ENCODE data around the gene YPEL4.
"Not testable (repeated sequence)": the region's sequence is repeated elsewhere in the genome, so short reads cannot be mapped to it uniquely, and the experiment has no call there.

Gene YPEL4

GRCh38 chr11:57667117-57667735 is 17.5 kb upstream of the YPEL4 start:
- peak; percentile 90 for DNase-seq (ENCODE audit: insufficient read length)
- no peak for FAIRE-seq
- TF ChIP-seq POLR2AphosphoS5 (IDR thresholded peaks at IDR 0.05; ENCODE audit: low read depth, low read length) = no peak
- peak; percentile 64; the same call in 1 of the 2 replicates for TF ChIP-seq TAF1 (IDR thresholded peaks at IDR 0.05; ENCODE audit: borderline replicate concordance, low read depth, low read length)
- peak; percentile 42; the same call in 1 of the 2 replicates for TF ChIP-seq POLR2A (IDR thresholded peaks at IDR 0.05; ENCODE audit: low read depth, low read length)

DNA sequence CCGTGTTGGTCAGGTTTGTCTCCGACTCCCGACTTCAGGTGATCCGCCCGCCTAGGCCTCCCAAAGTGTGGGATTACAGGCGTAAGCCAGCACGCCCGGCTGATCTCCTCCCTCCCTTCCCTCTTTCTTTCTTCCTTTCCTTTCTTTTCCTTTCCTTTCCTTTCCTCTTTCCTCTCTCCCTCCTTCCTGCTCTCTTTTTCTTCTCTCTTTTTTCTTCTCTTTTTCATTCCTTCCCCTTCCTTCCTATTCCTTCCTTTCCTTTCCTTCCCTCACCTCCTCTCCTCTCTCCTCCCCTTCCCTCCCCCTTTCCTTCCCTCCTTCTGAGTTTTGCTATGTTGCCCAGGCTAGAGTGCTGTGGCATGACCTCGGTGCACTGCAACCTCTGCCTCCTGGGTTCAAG is 14.3 kb upstream of the YPEL4 start:
- TF ChIP-seq TAF1 (IDR thresholded peaks at IDR 0.05; ENCODE audit: borderline replicate concordance, low read depth, low read length) (no peak), POLR2A (IDR thresholded peaks at IDR 0.05; ENCODE audit: low read depth, low read length) (no peak), POLR2AphosphoS5 (IDR thresholded peaks at IDR 0.05; ENCODE audit: low read depth, low read length) (no peak)
- no peak for DNase-seq (ENCODE audit: insufficient read length)
- no peak for FAIRE-seq

GRCh38 chr11:57662893-57663292 is 13.2 kb upstream of the YPEL4 start:
- DNase-seq (ENCODE audit: insufficient read length) (no peak), FAIRE-seq (no peak)
- TF ChIP-seq POLR2AphosphoS5 (IDR thresholded peaks at IDR 0.05; ENCODE audit: low read depth, low read length) = no peak
- TF ChIP-seq POLR2A (IDR thresholded peaks at IDR 0.05; ENCODE audit: low read depth, low read length) = no peak
- no peak for TF ChIP-seq TAF1 (IDR thresholded peaks at IDR 0.05; ENCODE audit: borderline replicate concordance, low read depth, low read length)

- DNase-seq (ENCODE audit: insufficient read length) (no peak), FAIRE-seq (no peak)
- TF ChIP-seq POLR2A (IDR thresholded peaks at IDR 0.05; ENCODE audit: low read depth, low read length) (no peak), POLR2AphosphoS5 (IDR thresholded peaks at IDR 0.05; ENCODE audit: low read depth, low read length) (no peak), TAF1 (IDR thresholded peaks at IDR 0.05; ENCODE audit: borderline replicate concordance, low read depth, low read length) (no peak)
Observed at GRCh38 chr11:57659669-57660068, 10.0 kb upstream of the YPEL4 start.

- peak; percentile 38 for FAIRE-seq
Observed at GRCh38 chr11:57658023-57658361, 8.3 kb upstream of the YPEL4 start.

GRCh38 chr11:57657194-57658022 is 7.7 kb upstream of the YPEL4 start, which contains the start of gene CLP1:
TSS of gene CLP1 (plus strand) at chr11:57657762. CDS start at chr11:57659477, 1,715 bp downstream.
- FAIRE-seq = peak; percentile 100
- peak; percentile 90 for DNase-seq (ENCODE audit: insufficient read length)
- TF ChIP-seq POLR2AphosphoS5 (IDR thresholded peaks at IDR 0.05; ENCODE audit: low read depth, low read length) (peak; percentile 34; the same call in 1 of the 2 replicates), TAF1 (IDR thresholded peaks at IDR 0.05; ENCODE audit: borderline replicate concordance, low read depth, low read length) (no peak), POLR2A (IDR thresholded peaks at IDR 0.05; ENCODE audit: low read depth, low read length) (peak; percentile 71)

More at GRCh38 chr11:57658023-57658361, 8.3 kb upstream of the YPEL4 start:
- TF ChIP-seq POLR2A (IDR thresholded peaks at IDR 0.05; ENCODE audit: low read depth, low read length) (no peak), POLR2AphosphoS5 (IDR thresholded peaks at IDR 0.05; ENCODE audit: low read depth, low read length) (no peak), TAF1 (IDR thresholded peaks at IDR 0.05; ENCODE audit: borderline replicate concordance, low read depth, low read length) (no peak)
- DNase-seq (ENCODE audit: insufficient read length) = no peak

- DNase-seq (ENCODE audit: insufficient read length) (no peak), FAIRE-seq (no peak)
- no peak for TF ChIP-seq TAF1 (IDR thresholded peaks at IDR 0.05; ENCODE audit: borderline replicate concordance, low read depth, low read length)
- TF ChIP-seq POLR2AphosphoS5 (IDR thresholded peaks at IDR 0.05; ENCODE audit: low read depth, low read length) = no peak
- TF ChIP-seq POLR2A (IDR thresholded peaks at IDR 0.05; ENCODE audit: low read depth, low read length) = no peak
Observed at GRCh38 chr11:57656885-57657193, 7.1 kb upstream of the YPEL4 start.

- TF ChIP-seq POLR2AphosphoS5 (IDR thresholded peaks at IDR 0.05; ENCODE audit: low read depth, low read length) (no peak), TAF1 (IDR thresholded peaks at IDR 0.05; ENCODE audit: borderline replicate concordance, low read depth, low read length) (no peak), POLR2A (IDR thresholded peaks at IDR 0.05; ENCODE audit: low read depth, low read length) (no peak)
- DNase-seq (ENCODE audit: insufficient read length) (no peak), FAIRE-seq (no peak)
Observed at GRCh38 chr11:57653163-57653562, 3.5 kb upstream of the YPEL4 start.

- DNase-seq (ENCODE audit: insufficient read length) = no peak
- no peak for TF ChIP-seq TAF1 (IDR thresholded peaks at IDR 0.05; ENCODE audit: borderline replicate concordance, low read depth, low read length)
- TF ChIP-seq POLR2AphosphoS5 (IDR thresholded peaks at IDR 0.05; ENCODE audit: low read depth, low read length) = no peak
- TF ChIP-seq POLR2A (IDR thresholded peaks at IDR 0.05; ENCODE audit: low read depth, low read length) = no peak
- no peak for FAIRE-seq
Observed at GRCh38 chr11:57652662-57653061, 3.0 kb upstream of the YPEL4 start.

- DNase-seq (ENCODE audit: insufficient read length); FAIRE-seq: not testable (repeated sequence)
Observed at GRCh38 chr11:57652230-57652629, 2.5 kb upstream of the YPEL4 start.

- FAIRE-seq = no peak
- TF ChIP-seq POLR2AphosphoS5 (IDR thresholded peaks at IDR 0.05; ENCODE audit: low read depth, low read length) (no peak), TAF1 (IDR thresholded peaks at IDR 0.05; ENCODE audit: borderline replicate concordance, low read depth, low read length) (no peak), POLR2A (IDR thresholded peaks at IDR 0.05; ENCODE audit: low read depth, low read length) (no peak)
- DNase-seq (ENCODE audit: insufficient read length) = no peak
Observed at GRCh38 chr11:57651408-57651807, 1.7 kb upstream of the YPEL4 start.

DNA sequence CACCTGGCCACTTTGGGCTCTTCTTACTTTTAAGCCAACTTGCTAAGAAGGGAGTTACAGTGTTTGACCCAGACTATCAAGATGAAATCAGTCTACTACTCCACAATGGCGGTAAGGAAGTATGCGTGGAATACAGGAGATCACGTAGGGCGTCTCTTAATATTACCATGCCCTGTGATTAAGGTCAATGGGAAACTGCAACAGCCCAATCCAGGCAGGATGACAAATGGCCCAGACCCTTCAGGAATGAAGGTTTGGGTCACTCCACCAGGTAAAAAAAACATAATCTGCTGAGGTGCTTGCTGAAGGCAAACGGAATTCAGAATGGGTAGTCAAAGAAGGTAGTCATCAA is 1.0 kb upstream of the YPEL4 start:
- no peak for FAIRE-seq
- no peak for DNase-seq (ENCODE audit: insufficient read length)
- TF ChIP-seq POLR2AphosphoS5 (IDR thresholded peaks at IDR 0.05; ENCODE audit: low read depth, low read length) (no peak), POLR2A (IDR thresholded peaks at IDR 0.05; ENCODE audit: low read depth, low read length) (no peak), TAF1 (IDR thresholded peaks at IDR 0.05; ENCODE audit: borderline replicate concordance, low read depth, low read length) (no peak)

All from GM12892 (cell line).